Right lobe of liver (tissue), 6 donors: ENCODE results near the gene ERGIC1. TPM values are rescaled to one million over a fixed set of nuclear protein-coding genes. Genes with fewer than 3 reads are reported as not detected.

Experiments
- ATAC-seq, 4 donors: fragments of 200-7000 bp; cut with Tn5 transposase; one replicate each; pipeline ENCODE4 v1.9.1; 2020; ENCODE audit warnings: mild to moderate bottlenecking in 4 of 4, moderate library complexity in 4 of 4
- DNase-seq, 3 donors: peaks; one replicate each; pipeline ENCODE4 v3.0.0-alpha.2; 2020
- H3K27ac ChIP-seq, 3 donors: fragments of 200-600 bp; one replicate each; pipeline ENCODE4 v1.8.0; 2022
- H3K27me3 ChIP-seq, 2 donors: fragments of 200-600 bp; one replicate each; pipeline ENCODE4 v1.8.0; 2022
- H3K36me3 ChIP-seq, 4 donors: fragments of 200-600 bp; sonication (generic) in 1 of 4; one replicate each; pipeline versions ENCODE4 v1.5.1 to v1.8.0; 2017 to 2022; ENCODE audit warnings: control low read depth in 1 of 4
- H3K4me1 ChIP-seq, 4 donors: fragments of 200-600 bp; sonication (generic) in 1 of 4; one replicate each; pipeline versions ENCODE4 v1.5.1 to v1.8.0; 2017 to 2022; ENCODE audit warnings: control low read depth in 1 of 4
- H3K4me3 ChIP-seq, 3 donors: fragments of 200-600 bp; one replicate each; pipeline ENCODE4 v1.8.0; 2022
- H3K9me3 ChIP-seq, 4 donors: fragments of 200-600 bp; sonication (generic) in 1 of 4; one replicate each; pipeline versions ENCODE4 v1.5.1 to v1.8.0; 2017 to 2022; ENCODE audit warnings: control low read depth in 1 of 4
- CTCF ChIP-seq, 4 donors: fragments of 200-600 bp in 3 of 4; fragments of 450-650 bp in 1 of 4; IDR thresholded peaks; one replicate each; pipeline versions ENCODE4 v1.5.1 to v1.8.0; 2016 to 2022; ENCODE audit warnings: antibody characterized with exemption in 4 of 4, mild to moderate bottlenecking in 2 of 4
- POLR2A ChIP-seq: fragments of 450-650 bp; IDR thresholded peaks from one replicate; pipeline ENCODE4 v1.6.1; 2017; ENCODE audit warnings: antibody characterized with exemption, mild to moderate bottlenecking
- WGBS: methylation state at CpG from one replicate; pipeline ENCODE4 v1.1.6; 2018; ENCODE audit warnings: low coverage, low lambda C conversion rate; ENCODE audit not compliant: insufficient coverage; ENCODE audit errors: missing lambda C conversion rate; 5-methylcytosine and 5-hydroxymethylcytosine counted together
- intact Hi-C, 2 donors: fragments of 100-400 bp; cut with DNase I; formaldehyde crosslinking; loops; one replicate each; pipeline versions ENCODE4 v1.11.2 to v1.14.1; 2022
- total RNA-seq, 6 experiments: library from RNA; depleted of rRNA in 2 of 6; stranded (reverse); fragments of >200 nt in 2 of 6; fragmentation: NEBNext Ultra II Directional in 3 of 6; extraction: Animal tissue kit (Norgen Biotek cat#: 25700) in 3 of 6; gene quantifications; one replicate each; pipeline versions ENCODE4 v1.1.0 to v1.2.4, GENCODE V29; 2016 to 2023
- donor health status: DM: no; HTN: yes; CAD: no.
- donor health status: DM: no; HTN: no; CAD: no.
- donor health status: DM: no; HTN: no; CAD: no.
- donor health status: DM: no; HTN: yes; CAD: no.
- donor health status: DM: no; HTN: yes; CAD: no.

ERGIC1 gene
- total RNA-seq, 6 experiments from 2014 or later: 103 to 264 (median 154) TPM

- WGBS: 92% methylated on average over 11 of the region's 11 CpGs
- no peak overlapping the region for H3K27ac ChIP-seq
- no peak for TF ChIP-seq POLR2A
- TF ChIP-seq CTCF (IDR thresholded peaks at IDR 0.05): no peak
- H3K27me3 ChIP-seq: no peaks in the 10 kb centered on the region
- H3K9me3 ChIP-seq: no peaks in the 10 kb centered on the region
- H3K4me1 ChIP-seq: no peaks in the 10 kb centered on the region
- peaks cover 0 to 47% (median 17%) of the 10 kb centered on the region in 4 donors for H3K36me3 ChIP-seq
- ATAC-seq (no peak), DNase-seq (no peak)
- intact Hi-C loops: no loop called here
- no peak overlapping the region for H3K4me3 ChIP-seq
Measured at GRCh38 chr5:172942556-172942955, 108.5 kb downstream of the ERGIC1 start.

- peak; percentile 51 to 82 (median 61) for ATAC-seq
- Histone ChIP-seq H3K9me3 (no peaks in the 10 kb centered on the region), H3K4me1 (no peaks in the 10 kb centered on the region), H3K4me3 (no peak overlapping the region), H3K36me3 (peaks cover 0 to 39% (median 14%) of the 10 kb centered on the region in 4 donors), H3K27ac (no peak overlapping the region), H3K27me3 (no peaks in the 10 kb centered on the region)
- DNase-seq: no peak
- no peak for TF ChIP-seq POLR2A
- TF ChIP-seq CTCF (IDR thresholded peaks at IDR 0.05): no peak
- intact Hi-C loops: no loop called here
- whole genome bisulfite sequencing: 82% methylated on average over 13 of the region's 18 CpGs
Measured at GRCh38 chr5:172943283-172943841, 109.3 kb downstream of the ERGIC1 start.

GRCh38 chr5:172943906-172944305 is 109.9 kb downstream of the ERGIC1 start:
- Histone ChIP-seq H3K36me3 (peaks cover 0 to 37% (median 14%) of the 10 kb centered on the region in 4 donors), H3K27me3 (no peaks in the 10 kb centered on the region), H3K9me3 (no peaks in the 10 kb centered on the region), H3K4me1 (no peaks in the 10 kb centered on the region), H3K4me3 (no peak overlapping the region), H3K27ac (no peak overlapping the region)
- 60% methylated on average over 3 of the region's 8 CpGs for WGBS
- DNase-seq: no peak
- intact Hi-C loops: no loop called here
- ATAC-seq: peak in 1 of 4 donors; percentile 14
- TF ChIP-seq POLR2A: no peak
- no peak for TF ChIP-seq CTCF (IDR thresholded peaks at IDR 0.05)

- ATAC-seq: no peak
- DNase-seq: no peak
- intact Hi-C loops: no loop called here
Measured at GRCh38 chr5:172944741-172945140, 110.7 kb downstream of the ERGIC1 start.

More at GRCh38 chr5:172944741-172945140, 110.7 kb downstream of the ERGIC1 start:
- Histone ChIP-seq H3K36me3 (peaks cover 0 to 28% (median 16%) of the 10 kb centered on the region in 4 donors), H3K27me3 (no peaks in the 10 kb centered on the region), H3K4me1 (no peaks in the 10 kb centered on the region), H3K9me3 (no peaks in the 10 kb centered on the region), H3K27ac (no peak overlapping the region), H3K4me3 (no peak overlapping the region)
- WGBS: 57% methylated on average over 1 of the region's 6 CpGs
- TF ChIP-seq POLR2A: no peak
- no peak for TF ChIP-seq CTCF (IDR thresholded peaks at IDR 0.05)
